ENCODE data around the gene C17orf107. TPM values are rescaled to one million over a fixed set of nuclear protein-coding genes. Genes with fewer than 3 reads are reported as not detected.
A peak's percentile ranks its signal among the peaks of the same experiment; 100 is the strongest.

Gene C17orf107
- total and polyA plus RNA-seq, 2 of the 13 experiments (the other 11 are each of a cell fraction or from before 2014, with no cell fraction given) = 0.20 to 0.59 TPM

DNA sequence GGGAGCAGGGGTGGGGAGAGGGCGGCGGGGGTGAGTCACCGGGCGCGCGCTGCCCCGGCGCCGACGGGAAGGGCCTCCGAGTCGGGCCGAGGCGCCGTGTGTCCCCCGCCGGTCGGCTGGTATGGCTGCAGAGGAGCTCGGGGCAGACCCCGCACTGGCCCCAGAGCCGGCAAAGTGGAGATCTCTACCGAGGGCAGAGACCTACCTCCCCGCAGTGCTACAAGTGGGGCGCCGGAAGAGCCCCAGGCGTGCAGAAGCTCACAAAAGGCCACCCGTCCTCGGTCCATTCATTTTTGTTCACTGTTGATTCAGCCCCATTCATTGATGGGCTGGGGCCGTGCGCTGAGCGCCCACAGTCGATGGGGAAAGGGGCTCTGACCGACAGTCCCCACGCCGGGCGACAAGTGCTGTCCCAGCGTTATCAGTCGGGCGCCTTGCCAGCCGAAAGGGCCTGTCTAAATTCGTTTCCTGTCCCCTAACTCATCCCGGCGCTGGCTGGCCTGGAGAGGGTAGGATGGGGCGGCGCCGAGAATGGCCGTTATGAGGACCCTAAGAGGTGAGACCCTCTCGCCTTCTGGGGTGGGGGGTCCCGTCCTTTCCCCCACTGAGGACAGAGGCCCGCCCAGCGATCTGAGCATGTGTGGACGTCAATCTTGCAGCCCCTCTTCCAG is 50.9 kb downstream of the C17orf107 start (continued):
- no peak for TF ChIP-seq ARNT (IDR thresholded peaks at IDR 0.05)
- no peak for TF ChIP-seq DNMT3B (CRISPR knock-in tag; conservative IDR thresholded peaks at IDR 0.05)
- TF ChIP-seq KLF6 (CRISPR knock-in tag; IDR thresholded peaks at IDR 0.05) = no peak
- 0 out of 2 replicates have a peak, but pooled peaks have one; percentile 50 for TF ChIP-seq ZNF44 (CRISPR knock-in tag; IDR thresholded peaks at IDR 0.05)
- no peak for TF ChIP-seq ZNF788 (CRISPR knock-in tag; IDR thresholded peaks at IDR 0.05; ENCODE audit: borderline replicate concordance)
- no peak for TF ChIP-seq CCDC6 (CRISPR knock-in tag; IDR thresholded peaks at IDR 0.05)
- TF ChIP-seq BHLHE40 (IDR thresholded peaks at IDR 0.05; ENCODE audit: low read length) = no peak
- no peak for TF ChIP-seq NFIB (CRISPR knock-in tag; IDR thresholded peaks at IDR 0.05; ENCODE audit: borderline replicate concordance)
- peak; percentile 3; the same call in 1 of the 2 replicates for TF ChIP-seq THRA (CRISPR knock-in tag; IDR thresholded peaks at IDR 0.05; ENCODE audit: borderline replicate concordance)
- 0 out of 2 replicates have a peak, but pooled peaks have one; percentile 16 for TF ChIP-seq ZBTB10 (CRISPR knock-in tag; IDR thresholded peaks at IDR 0.05; ENCODE audit: borderline replicate concordance)
- TF ChIP-seq, protein P1, sequence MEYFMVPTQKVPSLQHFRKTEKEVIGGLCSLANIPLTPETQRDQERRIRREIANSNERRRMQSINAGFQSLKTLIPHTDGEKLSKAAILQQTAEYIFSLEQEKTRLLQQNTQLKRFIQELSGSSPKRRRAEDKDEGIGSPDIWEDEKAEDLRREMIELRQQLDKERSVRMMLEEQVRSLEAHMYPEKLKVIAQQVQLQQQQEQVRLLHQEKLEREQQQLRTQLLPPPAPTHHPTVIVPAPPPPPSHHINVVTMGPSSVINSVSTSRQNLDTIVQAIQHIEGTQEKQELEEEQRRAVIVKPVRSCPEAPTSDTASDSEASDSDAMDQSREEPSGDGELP (IDR thresholded peaks at IDR 0.05; ENCODE audit: borderline replicate concordance, low read depth) = no peak
- TF ChIP-seq HNRNPK (IDR thresholded peaks at IDR 0.05; ENCODE audit: low read depth, low read length, poor library complexity, severe bottlenecking) = peak; percentile 7
- TF ChIP-seq MEIS1 (CRISPR knock-in tag; IDR thresholded peaks at IDR 0.05; ENCODE audit: borderline replicate concordance) = 0 out of 2 replicates have a peak, but pooled peaks have one; percentile 1
- no peak for TF ChIP-seq TMF1 (CRISPR knock-in tag; IDR thresholded peaks at IDR 0.05; ENCODE audit: low read depth)
- no peak for TF ChIP-seq TIGD3 (CRISPR knock-in tag; IDR thresholded peaks at IDR 0.05; ENCODE audit: borderline replicate concordance)
- TF ChIP-seq ZNF143 (CRISPR knock-in tag; IDR thresholded peaks at IDR 0.05) = no peak
- TF ChIP-seq, protein P2, sequence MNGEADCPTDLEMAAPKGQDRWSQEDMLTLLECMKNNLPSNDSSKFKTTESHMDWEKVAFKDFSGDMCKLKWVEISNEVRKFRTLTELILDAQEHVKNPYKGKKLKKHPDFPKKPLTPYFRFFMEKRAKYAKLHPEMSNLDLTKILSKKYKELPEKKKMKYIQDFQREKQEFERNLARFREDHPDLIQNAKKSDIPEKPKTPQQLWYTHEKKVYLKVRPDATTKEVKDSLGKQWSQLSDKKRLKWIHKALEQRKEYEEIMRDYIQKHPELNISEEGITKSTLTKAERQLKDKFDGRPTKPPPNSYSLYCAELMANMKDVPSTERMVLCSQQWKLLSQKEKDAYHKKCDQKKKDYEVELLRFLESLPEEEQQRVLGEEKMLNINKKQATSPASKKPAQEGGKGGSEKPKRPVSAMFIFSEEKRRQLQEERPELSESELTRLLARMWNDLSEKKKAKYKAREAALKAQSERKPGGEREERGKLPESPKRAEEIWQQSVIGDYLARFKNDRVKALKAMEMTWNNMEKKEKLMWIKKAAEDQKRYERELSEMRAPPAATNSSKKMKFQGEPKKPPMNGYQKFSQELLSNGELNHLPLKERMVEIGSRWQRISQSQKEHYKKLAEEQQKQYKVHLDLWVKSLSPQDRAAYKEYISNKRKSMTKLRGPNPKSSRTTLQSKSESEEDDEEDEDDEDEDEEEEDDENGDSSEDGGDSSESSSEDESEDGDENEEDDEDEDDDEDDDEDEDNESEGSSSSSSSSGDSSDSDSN (CRISPR knock-in tag; IDR thresholded peaks at IDR 0.05) = peak; percentile 70
- no peak for TF ChIP-seq HNRNPH1 (optimal IDR thresholded peaks at IDR 0.05; ENCODE audit: low read depth, low read length)
- TF ChIP-seq ZSCAN21 (CRISPR knock-in tag; IDR thresholded peaks at IDR 0.05; ENCODE audit: borderline replicate concordance) = 0 out of 2 replicates have a peak, but pooled peaks have one; percentile 11
- no peak; the same call in 1 of the 2 replicates for TF ChIP-seq PHF8 (CRISPR knock-in tag; IDR thresholded peaks at IDR 0.05)
- TF ChIP-seq RXRA (CRISPR knock-in tag; IDR thresholded peaks at IDR 0.05) = 0 out of 2 replicates have a peak, but pooled peaks have one; percentile 7

All from HepG2 (cell line).